Type B pancreatic cell (in vitro differentiated cells): Measurements from ENCODE around the gene COLEC12. TPM values are rescaled to one million over a fixed set of nuclear protein-coding genes. Genes with fewer than 3 reads are reported as not detected.

Experiments used
- DNase-seq: peaks from one replicate; pipeline ENCODE4 v3.0.0; 2021; ENCODE audit warnings: mixed read lengths; ENCODE audit not compliant: unreplicated experiment; ENCODE audit errors: extremely low spot score
- H3K27ac Mint-ChIP-seq: 2 replicates; pipeline ENCODE4 v1.8.0; 2021; ENCODE audit warnings: mild to moderate bottlenecking, mixed read lengths
- H3K27me3 Mint-ChIP-seq: 2 replicates; pipeline ENCODE4 v1.8.0; 2021; ENCODE audit warnings: mixed read lengths
- H3K36me3 Mint-ChIP-seq: 2 replicates; pipeline ENCODE4 v1.8.0; 2021; ENCODE audit warnings: mixed read lengths
- H3K4me1 Mint-ChIP-seq: one replicate; pipeline ENCODE4 v1.8.0; 2021; ENCODE audit warnings: mixed read lengths; ENCODE audit not compliant: unreplicated experiment
- H3K4me3 Mint-ChIP-seq: 2 replicates; pipeline ENCODE4 v1.8.0; 2021; ENCODE audit warnings: mild to moderate bottlenecking, mixed read lengths
- H3K9me3 Mint-ChIP-seq: 2 replicates; pipeline ENCODE4 v1.8.0; 2021; ENCODE audit warnings: mixed read lengths
- CTCF ChIP-seq: fragments of 200-600 bp; sonication (generic); conservative IDR thresholded peaks from 2 replicates; pipeline ENCODE4 v1.5.0; 2021; ENCODE audit warnings: antibody characterized with exemption, mild to moderate bottlenecking
- total RNA-seq: library from RNA; stranded (reverse); gene quantifications from 2 replicates; pipeline ENCODE4 v1.2.1, GENCODE V29; 2021; ENCODE audit warnings: low replicate concordance

Gene COLEC12
- total RNA-seq, 1 donor from 2014 or later, result 61.3 TPM

- H3K4me1 Mint-ChIP-seq, result peaks cover 47% of the 10 kb centered on the region
Measured at GRCh38 chr18:457140-457519, 43.4 kb downstream of the COLEC12 start.

GRCh38 chr18:456361-457139, 44.0 kb downstream of the COLEC12 start:
- peaks cover 4% of the 10 kb centered on the region for H3K36me3 Mint-ChIP-seq
- peaks cover 47% of the 10 kb centered on the region for H3K4me1 Mint-ChIP-seq
- peaks cover 12% of the 10 kb centered on the region for H3K9me3 Mint-ChIP-seq
- TF ChIP-seq CTCF, result no peak
- H3K4me3 Mint-ChIP-seq, result peak overlapping the region; percentile 56
- no peak for DNase-seq
- peaks cover 6% of the 10 kb centered on the region for H3K27me3 Mint-ChIP-seq
- peak overlapping the region; percentile 80 for H3K27ac Mint-ChIP-seq

More at GRCh38 chr18:457140-457519, 43.4 kb downstream of the COLEC12 start:
- H3K27ac Mint-ChIP-seq, result peak overlapping the region; percentile 80
- TF ChIP-seq CTCF, result no peak
- H3K9me3 Mint-ChIP-seq, result peaks cover 12% of the 10 kb centered on the region
- H3K4me3 Mint-ChIP-seq, result peak overlapping the region; percentile 54
- no peak for DNase-seq
- peaks cover 6% of the 10 kb centered on the region for H3K27me3 Mint-ChIP-seq
- peaks cover 4% of the 10 kb centered on the region for H3K36me3 Mint-ChIP-seq

- Mint-ChIP-seq H3K27ac (no peak overlapping the region), H3K27me3 (peaks cover 8% of the 10 kb centered on the region), H3K4me3 (no peak overlapping the region), H3K9me3 (peaks cover 24% of the 10 kb centered on the region), H3K36me3 (peaks cover 10% of the 10 kb centered on the region), H3K4me1 (peaks cover 56% of the 10 kb centered on the region)
- no peak for TF ChIP-seq CTCF
- DNase-seq, result no peak
Measured at GRCh38 chr18:453400-453799, 47.1 kb downstream of the COLEC12 start.

- Mint-ChIP-seq H3K4me1 (peaks cover 58% of the 10 kb centered on the region), H3K4me3 (peak overlapping the region; percentile 61), H3K27ac (no peak overlapping the region), H3K36me3 (peaks cover 14% of the 10 kb centered on the region), H3K27me3 (peaks cover 8% of the 10 kb centered on the region), H3K9me3 (peaks cover 24% of the 10 kb centered on the region)
- DNase-seq, result no peak
- TF ChIP-seq CTCF, result no peak
Measured at GRCh38 chr18:452816-453215, 47.7 kb downstream of the COLEC12 start.

GRCh38 chr18:449374-449773, 51.1 kb downstream of the COLEC12 start:
- Mint-ChIP-seq H3K9me3 (peaks cover 20% of the 10 kb centered on the region), H3K4me3 (no peak overlapping the region), H3K27me3 (peaks cover 3% of the 10 kb centered on the region), H3K36me3 (peaks cover 14% of the 10 kb centered on the region), H3K4me1 (peaks cover 31% of the 10 kb centered on the region), H3K27ac (no peak overlapping the region)
- no peak for TF ChIP-seq CTCF
- no peak for DNase-seq
